Gastrocnemius medialis (tissue), 4 donors: ENCODE measurements around the gene FNDC3A. TPM values are rescaled to one million over a fixed set of nuclear protein-coding genes. Genes with fewer than 3 reads are reported as not detected.

Source experiments
- ATAC-seq, 2 donors: fragments of 150-250 bp; one replicate each; pipeline ENCODE4 v1.9.1; 2016
- DNase-seq, 2 donors: peaks; one replicate each; pipeline ENCODE4 v3.0.0-alpha.2; 2019
- H3K27ac ChIP-seq, 4 donors: fragments of 200-600 bp; sonication (generic); 1 replicate in 1 of 4; 2 replicates in 3 of 4; pipeline ENCODE4 v1.5.1; 2016 to 2018; ENCODE audit warnings: mild to moderate bottlenecking in 2 of 4, moderate library complexity in 1 of 4
- H3K27me3 ChIP-seq, 3 donors: fragments of 200-600 bp; sonication (generic) in 2 of 3; 1 replicate in 1 of 3; 2 replicates in 2 of 3; pipeline versions ENCODE4 v1.5.1 to v1.6.0; 2016 to 2019; ENCODE audit warnings: mild to moderate bottlenecking in 1 of 3, moderate library complexity in 1 of 3
- H3K36me3 ChIP-seq, 2 donors: fragments of 200-600 bp; sonication (generic) in 1 of 2; one replicate each; pipeline ENCODE4 v1.5.1; 2017 to 2018
- H3K4me1 ChIP-seq, 2 donors: fragments of 200-600 bp; sonication (generic) in 1 of 2; one replicate each; pipeline ENCODE4 v1.5.1; 2016 to 2017; ENCODE audit warnings: mild to moderate bottlenecking in 2 of 2
- H3K4me3 ChIP-seq, 4 donors: fragments of 200-600 bp; sonication (generic) in 3 of 4; 1 replicate in 1 of 4; 2 replicates in 3 of 4; pipeline ENCODE4 v1.5.1; 2016 to 2019; ENCODE audit warnings: mild to moderate bottlenecking in 2 of 4
- H3K9me3 ChIP-seq, 3 donors: fragments of 200-600 bp; sonication (generic) in 2 of 3; 1 replicate in 1 of 3; 2 replicates in 2 of 3; pipeline ENCODE4 v1.5.1; 2016 to 2019
- POLR2A ChIP-seq, 2 donors: fragments of 450-650 bp; IDR thresholded peaks; one replicate each; pipeline ENCODE4 v1.6.1; 2017; ENCODE audit warnings: antibody characterized with exemption in 2 of 2, mild to moderate bottlenecking in 2 of 2, moderate library complexity in 2 of 2
- in situ Hi-C, 4 donors: fragments of 200-750 bp; cut with MboI; loops; one replicate each; pipeline versions ENCODE4 v1.15.0 to v1.8.0; 2017; ENCODE audit warnings: low sequenced_read_pairs in 4 of 4
- intact Hi-C: fragments of 100-400 bp; cut with DNase I; formaldehyde crosslinking; loops from one replicate; pipeline ENCODE4 v1.15.1; 2023; ENCODE audit warnings: low total_unique reads
- total RNA-seq, 4 donors: library from RNA; depleted of rRNA; stranded (reverse); fragments of >200 nt; gene quantifications; one replicate each; pipeline versions ENCODE4 v1.1.0 to v1.2.3, GENCODE V29; 2016
- TF ChIP-seq, protein P1 (sequence below), 5 experiments: fragments of 450-650 bp in 3 of 5; fragments of 200-600 bp in 2 of 5; sonication (generic) in 2 of 5; IDR thresholded peaks in 4 of 5; conservative IDR thresholded peaks in 1 of 5; 1 replicate in 4 of 5; 2 replicates in 1 of 5; pipeline ENCODE4 v1.5.1; 2016 to 2019; ENCODE audit warnings: antibody characterized with exemption in 5 of 5, mild to moderate bottlenecking in 3 of 5, moderate library complexity in 3 of 5

Gene FNDC3A
- total RNA-seq, 4 donors from 2014 or later, result 9.6 to 18.3 (median 10.4) TPM

DNA sequence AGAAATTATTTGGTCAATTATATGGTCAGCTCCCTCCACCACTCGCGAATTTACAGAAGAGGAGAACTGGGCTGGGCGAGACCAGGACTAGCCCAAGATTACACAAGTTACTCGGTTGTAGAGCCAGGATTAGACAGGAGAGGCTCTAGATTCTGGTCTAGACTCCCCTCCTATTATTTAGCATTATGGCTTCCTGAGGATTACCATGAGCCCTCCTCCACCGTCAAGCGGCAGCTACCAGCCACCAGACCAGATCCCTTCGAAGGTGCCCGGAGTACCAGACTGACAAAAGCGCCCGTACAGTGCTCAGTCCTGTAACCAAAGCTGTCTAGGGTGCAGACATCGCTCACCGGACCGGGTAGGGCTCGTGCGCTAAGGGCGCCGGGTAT is 243.9 kb downstream of the FNDC3A start:
- ATAC-seq (no peak), DNase-seq (no peak)
- H3K9me3 ChIP-seq, result no peaks in the 10 kb centered on the region
- H3K4me3 ChIP-seq, result peak overlapping the region; percentile 9 to 43 (median 34)
- in situ Hi-C loops, result no loop called here
- H3K27me3 ChIP-seq, result peaks cover 36 to 47% (median 46%) of the 10 kb centered on the region in 3 donors
- no peaks in the 10 kb centered on the region for H3K4me1 ChIP-seq
- intact Hi-C loops, result no loop called here
- no peak for TF ChIP-seq POLR2A (IDR thresholded peaks at IDR 0.05)
- TF ChIP-seq, protein P1, sequence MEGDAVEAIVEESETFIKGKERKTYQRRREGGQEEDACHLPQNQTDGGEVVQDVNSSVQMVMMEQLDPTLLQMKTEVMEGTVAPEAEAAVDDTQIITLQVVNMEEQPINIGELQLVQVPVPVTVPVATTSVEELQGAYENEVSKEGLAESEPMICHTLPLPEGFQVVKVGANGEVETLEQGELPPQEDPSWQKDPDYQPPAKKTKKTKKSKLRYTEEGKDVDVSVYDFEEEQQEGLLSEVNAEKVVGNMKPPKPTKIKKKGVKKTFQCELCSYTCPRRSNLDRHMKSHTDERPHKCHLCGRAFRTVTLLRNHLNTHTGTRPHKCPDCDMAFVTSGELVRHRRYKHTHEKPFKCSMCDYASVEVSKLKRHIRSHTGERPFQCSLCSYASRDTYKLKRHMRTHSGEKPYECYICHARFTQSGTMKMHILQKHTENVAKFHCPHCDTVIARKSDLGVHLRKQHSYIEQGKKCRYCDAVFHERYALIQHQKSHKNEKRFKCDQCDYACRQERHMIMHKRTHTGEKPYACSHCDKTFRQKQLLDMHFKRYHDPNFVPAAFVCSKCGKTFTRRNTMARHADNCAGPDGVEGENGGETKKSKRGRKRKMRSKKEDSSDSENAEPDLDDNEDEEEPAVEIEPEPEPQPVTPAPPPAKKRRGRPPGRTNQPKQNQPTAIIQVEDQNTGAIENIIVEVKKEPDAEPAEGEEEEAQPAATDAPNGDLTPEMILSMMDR (IDR thresholded peaks at IDR 0.05 in 4 of 5, conservative IDR thresholded peaks at IDR 0.05 in 1 of 5), result no peak
- H3K36me3 ChIP-seq, result no peaks in the 10 kb centered on the region
- H3K27ac ChIP-seq, result no peak overlapping the region

DNA sequence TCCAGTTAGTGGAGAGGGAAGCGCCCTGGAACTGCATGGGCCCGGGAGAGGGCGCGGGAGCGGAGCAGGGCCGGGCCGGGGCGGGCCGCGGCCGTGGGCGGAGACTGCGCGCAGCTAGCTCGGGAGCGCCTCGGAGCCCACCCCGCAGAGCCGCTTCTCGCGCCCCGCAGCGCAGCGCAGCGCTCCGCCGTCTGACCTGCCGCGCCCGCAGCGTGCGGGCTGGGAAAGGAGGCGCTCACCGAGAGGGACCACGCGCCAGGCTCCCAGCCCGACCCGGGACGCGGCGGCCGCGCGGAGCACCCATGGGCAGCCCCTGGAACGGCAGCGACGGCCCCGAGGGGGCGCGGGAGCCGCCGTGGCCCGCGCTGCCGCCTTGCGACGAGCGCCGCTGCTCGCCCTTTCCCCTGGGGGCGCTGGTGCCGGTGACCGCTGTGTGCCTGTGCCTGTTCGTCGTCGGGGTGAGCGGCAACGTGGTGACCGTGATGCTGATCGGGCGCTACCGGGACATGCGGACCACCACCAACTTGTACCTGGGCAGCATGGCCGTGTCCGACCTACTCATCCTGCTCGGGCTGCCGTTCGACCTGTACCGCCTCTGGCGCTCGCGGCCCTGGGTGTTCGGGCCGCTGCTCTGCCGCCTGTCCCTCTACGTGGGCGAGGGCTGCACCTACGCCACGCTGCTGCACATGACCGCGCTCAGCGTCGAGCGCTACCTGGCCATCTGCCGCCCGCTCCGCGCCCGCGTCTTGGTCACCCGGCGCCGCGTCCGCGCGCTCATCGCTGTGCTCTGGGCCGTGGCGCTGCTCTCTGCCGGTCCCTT is 244.5 kb downstream of the FNDC3A start, which contains the start of gene MLNR:
MLNR (plus strand) TSS at position 303 of the 820 bp plus-strand sequence; CDS start at position 303, 0 bp downstream.
- no peaks in the 10 kb centered on the region for H3K4me1 ChIP-seq
- no peak for DNase-seq
- in situ Hi-C loops, result no loop called here
- no peak for TF ChIP-seq POLR2A (IDR thresholded peaks at IDR 0.05)
- TF ChIP-seq, protein P1 (IDR thresholded peaks at IDR 0.05 in 4 of 5, conservative IDR thresholded peaks at IDR 0.05 in 1 of 5), result no peak
- ATAC-seq, result no peak
- intact Hi-C loops, result no loop called here
- H3K9me3 ChIP-seq, result no peaks in the 10 kb centered on the region
- peaks cover 36 to 47% (median 46%) of the 10 kb centered on the region in 3 donors for H3K27me3 ChIP-seq
- no peak within 1 kb of the TSS for H3K27ac ChIP-seq
- no peaks in the 10 kb centered on the region for H3K36me3 ChIP-seq
- H3K4me3 ChIP-seq, result peak within 1 kb of the TSS; percentile 27 to 43 (median 37)

- no peak overlapping the region for H3K27ac ChIP-seq
- no peak for DNase-seq
- peaks cover 36 to 47% (median 46%) of the 10 kb centered on the region in 3 donors for H3K27me3 ChIP-seq
- H3K4me3 ChIP-seq, result peak overlapping the region; percentile 22 to 43 (median 30)
- no peaks in the 10 kb centered on the region for H3K9me3 ChIP-seq
- H3K36me3 ChIP-seq, result no peaks in the 10 kb centered on the region
- no peak for ATAC-seq
- no peaks in the 10 kb centered on the region for H3K4me1 ChIP-seq
- TF ChIP-seq, protein P1 (IDR thresholded peaks at IDR 0.05 in 4 of 5, conservative IDR thresholded peaks at IDR 0.05 in 1 of 5), result no peak
- no peak for TF ChIP-seq POLR2A (IDR thresholded peaks at IDR 0.05)
- in situ Hi-C loops, result no loop called here
- intact Hi-C loops, result no loop called here
These were observed 245.3 kb downstream of the FNDC3A start for GRCh38 chr13:49220856-49221589.

- H3K4me3 ChIP-seq, result no peak overlapping the region
- intact Hi-C loops, result no loop called here
These were observed 245.9 kb downstream of the FNDC3A start for GRCh38 chr13:49221590-49221965.

More at GRCh38 chr13:49221590-49221965, 245.9 kb downstream of the FNDC3A start:
- Histone ChIP-seq H3K36me3 (no peaks in the 10 kb centered on the region), H3K27ac (no peak overlapping the region), H3K9me3 (no peaks in the 10 kb centered on the region), H3K27me3 (peaks cover 36 to 47% (median 46%) of the 10 kb centered on the region in 3 donors), H3K4me1 (no peaks in the 10 kb centered on the region)
- in situ Hi-C loops, result no loop called here
- no peak for ATAC-seq
- no peak for TF ChIP-seq POLR2A (IDR thresholded peaks at IDR 0.05)
- TF ChIP-seq, protein P1 (IDR thresholded peaks at IDR 0.05 in 4 of 5, conservative IDR thresholded peaks at IDR 0.05 in 1 of 5), result no peak
- DNase-seq, result no peak
